HUDEP-2 (cell line): ENCODE measurements around the gene FPGS.

Source experiments
- DNase-seq, 76 experiments: peaks; one replicate each; lab custom pipeline; 2025; ENCODE audit not compliant: unreplicated experiment in 76 of 76; lab: John Stamatoyannopoulos, UW

The FPGS gene

GRCh38 chr9:127810378-127811187 is 7.9 kb downstream of the FPGS start:
- no peak for DNase-seq

GRCh38 chr9:127812011-127812410 is 9.3 kb downstream of the FPGS start:
- DNase-seq = no peak

- DNase-seq = no peak
Measured at GRCh38 chr9:127812936-127813675, 10.4 kb downstream of the FPGS start.

DNA sequence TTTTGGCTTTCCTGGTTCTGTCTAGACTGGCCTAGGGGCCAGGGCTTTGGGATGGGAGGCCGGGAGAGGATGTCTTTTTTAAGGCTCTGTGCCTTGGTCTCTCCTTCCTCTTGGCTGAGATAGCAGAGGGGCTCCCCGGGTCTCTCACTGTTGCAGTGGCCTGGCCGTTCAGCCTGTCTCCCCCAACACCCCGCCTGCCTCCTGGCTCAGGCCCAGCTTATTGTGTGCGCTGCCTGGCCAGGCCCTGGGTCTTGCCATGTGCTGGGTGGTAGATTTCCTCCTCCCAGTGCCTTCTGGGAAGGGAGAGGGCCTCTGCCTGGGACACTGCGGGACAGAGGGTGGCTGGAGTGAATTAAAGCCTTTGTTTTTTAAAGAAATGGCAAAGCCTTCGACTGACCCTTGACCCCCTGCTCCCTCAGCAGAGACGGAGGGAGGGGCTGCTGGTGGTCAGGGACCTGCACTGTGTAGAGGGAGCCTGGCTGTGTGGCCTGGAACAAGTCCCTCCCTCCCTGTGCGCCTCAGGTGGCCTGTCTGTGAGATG is 11.1 kb downstream of the FPGS start:
- DNase-seq = peak in 6 of 76 experiments; percentile 15 to 33 (median 19)

GRCh38 chr9:127814619-127815511 is 12.2 kb downstream of the FPGS start:
- no peak for DNase-seq

DNA sequence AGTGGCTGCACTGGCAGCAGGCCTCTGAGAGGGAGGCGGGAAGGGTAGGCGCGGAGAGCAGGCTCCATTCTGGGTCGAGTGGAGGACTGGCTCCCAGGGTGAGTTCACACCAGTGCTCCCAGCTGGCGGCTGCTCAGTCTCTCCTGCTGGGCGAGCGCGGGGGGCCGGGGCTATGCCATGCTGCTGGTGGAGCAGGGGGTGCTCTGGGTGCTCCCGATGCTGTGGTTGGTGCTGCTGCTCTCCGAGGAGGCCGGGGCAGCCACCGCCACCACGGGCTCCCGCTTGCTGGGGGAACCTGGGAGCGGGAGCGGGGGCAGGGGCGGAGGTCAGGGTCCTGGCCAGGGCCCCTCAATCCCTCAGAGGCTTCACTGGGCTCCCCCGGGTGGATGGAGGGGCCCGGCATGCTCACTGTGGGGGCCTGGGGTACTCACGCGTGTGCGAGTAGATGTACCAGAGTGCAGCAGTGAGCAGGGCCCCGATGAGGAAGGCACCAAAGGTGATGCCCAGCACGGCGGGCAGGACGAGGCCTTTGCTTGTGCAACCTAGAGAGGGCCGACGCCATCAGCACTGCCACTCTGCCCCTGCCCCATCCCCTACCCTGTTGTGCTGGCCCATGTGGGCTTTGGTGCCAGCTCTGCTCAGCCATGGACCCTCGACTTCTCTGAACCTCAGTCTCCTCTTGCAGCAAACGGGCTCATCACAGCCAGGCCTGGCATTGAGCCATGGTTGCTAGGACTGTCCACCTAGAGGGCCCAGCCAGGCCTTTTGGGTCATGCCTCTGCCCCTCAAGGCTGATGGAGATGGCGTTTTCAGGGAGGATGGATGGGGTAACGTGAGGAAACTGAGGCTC is 13.1 kb downstream of the FPGS start:
- no peak for DNase-seq

DNA sequence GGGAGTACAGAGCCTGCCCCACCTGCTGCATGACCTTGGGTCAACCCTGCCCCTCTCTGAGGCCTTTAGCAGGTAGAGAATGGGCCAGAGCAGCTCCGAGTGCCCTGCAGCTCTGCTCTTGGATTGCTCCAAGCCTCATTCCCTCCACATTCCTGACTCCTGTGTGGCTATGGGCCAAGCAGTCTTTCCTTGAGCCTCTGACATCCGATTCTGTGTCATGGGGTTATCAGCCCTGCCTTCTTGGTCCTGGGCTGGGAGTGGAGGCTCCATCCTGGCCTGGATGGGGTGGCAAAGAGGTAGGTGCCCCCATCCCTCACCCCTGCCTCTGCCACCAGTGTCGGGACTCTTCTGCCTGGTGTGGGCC is 13.7 kb downstream of the FPGS start:
- DNase-seq = no peak

DNA sequence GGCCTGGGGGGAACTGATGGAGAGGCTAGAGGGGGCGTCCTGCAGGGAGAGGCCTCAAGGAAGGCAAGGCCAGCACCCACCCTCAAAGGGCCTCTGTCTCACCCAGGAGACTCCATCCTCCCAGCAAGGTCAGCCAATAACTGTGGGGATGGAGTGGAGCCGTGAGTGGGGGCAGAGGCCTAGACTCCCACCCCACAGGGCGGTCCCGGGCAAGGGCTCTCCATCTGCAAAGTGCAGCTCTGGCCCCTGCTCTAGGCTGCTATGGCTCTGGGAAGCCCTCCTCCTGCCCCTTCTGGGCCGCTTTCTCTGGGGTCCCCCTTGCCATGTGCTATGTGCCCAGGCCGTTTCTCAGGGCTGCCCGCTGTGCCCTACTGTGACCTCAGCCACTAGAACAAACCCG is 14.0 kb downstream of the FPGS start:
- DNase-seq = no peak

DNA sequence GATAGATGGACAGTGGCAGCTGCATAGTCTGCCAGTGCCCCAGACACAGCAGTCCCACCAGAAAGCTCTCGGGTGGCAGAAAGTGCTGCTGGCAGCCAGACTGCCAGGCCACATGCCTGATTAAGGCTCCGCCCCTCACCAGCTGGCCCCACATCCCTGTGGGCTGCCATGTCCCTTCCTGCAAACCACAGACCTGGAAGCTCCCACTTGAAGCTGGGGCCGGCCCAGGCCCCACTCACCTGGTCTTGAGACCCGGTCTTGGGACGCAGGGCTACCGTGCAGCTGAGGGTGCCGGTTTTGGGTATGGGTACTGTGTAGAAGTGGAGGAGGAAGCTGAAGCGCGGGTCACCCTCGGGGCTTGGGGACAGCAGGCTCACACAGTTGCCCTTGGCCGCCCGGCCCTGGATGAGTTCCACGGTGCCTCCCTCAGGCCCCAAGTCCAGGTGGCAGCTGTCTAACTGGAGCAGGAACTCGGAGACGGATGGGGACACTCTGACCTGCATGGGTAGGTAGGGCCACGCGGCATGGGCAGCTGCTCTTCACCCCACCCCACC is 15.3 kb downstream of the FPGS start:
- no peak for DNase-seq

- no peak for DNase-seq
Measured at GRCh38 chr9:127818574-127818973, 15.9 kb downstream of the FPGS start.

GRCh38 chr9:127822108-127822507 is 19.4 kb downstream of the FPGS start:
- no peak for DNase-seq

GRCh38 chr9:127825319-127826051 is 22.8 kb downstream of the FPGS start:
- DNase-seq = no peak

DNA sequence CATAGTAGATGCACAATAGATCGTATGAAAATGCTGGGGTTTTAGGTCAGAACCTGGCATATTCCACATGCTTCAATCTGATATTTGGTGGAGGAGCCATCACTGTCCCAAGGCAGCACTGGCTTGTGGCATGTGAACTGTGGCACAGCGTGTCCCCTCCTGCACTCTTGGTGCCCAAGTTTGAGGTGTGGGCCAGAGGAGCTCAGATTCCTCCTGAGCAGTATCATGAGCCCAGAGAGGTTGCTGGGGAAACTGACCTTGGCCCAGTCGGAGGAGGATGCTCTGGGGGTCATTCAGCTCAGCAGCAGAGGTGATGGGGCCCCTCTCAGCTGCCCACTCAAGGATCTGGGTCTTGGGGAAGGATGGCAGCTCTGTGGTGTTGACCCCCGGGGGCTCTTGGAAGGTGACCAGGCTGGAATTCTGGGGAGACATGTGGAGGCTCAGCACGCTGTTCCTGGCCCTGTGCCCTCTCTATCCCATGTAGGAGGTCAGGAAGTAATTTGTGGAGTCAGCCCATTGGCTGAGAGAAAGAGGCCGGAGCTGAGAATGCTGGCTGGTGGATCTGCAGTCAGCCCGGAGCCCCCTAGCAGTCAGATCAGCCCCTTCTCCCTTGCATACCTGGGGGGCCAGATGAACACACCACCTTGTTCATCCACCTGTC is 23.7 kb downstream of the FPGS start:
- DNase-seq = no peak

DNA sequence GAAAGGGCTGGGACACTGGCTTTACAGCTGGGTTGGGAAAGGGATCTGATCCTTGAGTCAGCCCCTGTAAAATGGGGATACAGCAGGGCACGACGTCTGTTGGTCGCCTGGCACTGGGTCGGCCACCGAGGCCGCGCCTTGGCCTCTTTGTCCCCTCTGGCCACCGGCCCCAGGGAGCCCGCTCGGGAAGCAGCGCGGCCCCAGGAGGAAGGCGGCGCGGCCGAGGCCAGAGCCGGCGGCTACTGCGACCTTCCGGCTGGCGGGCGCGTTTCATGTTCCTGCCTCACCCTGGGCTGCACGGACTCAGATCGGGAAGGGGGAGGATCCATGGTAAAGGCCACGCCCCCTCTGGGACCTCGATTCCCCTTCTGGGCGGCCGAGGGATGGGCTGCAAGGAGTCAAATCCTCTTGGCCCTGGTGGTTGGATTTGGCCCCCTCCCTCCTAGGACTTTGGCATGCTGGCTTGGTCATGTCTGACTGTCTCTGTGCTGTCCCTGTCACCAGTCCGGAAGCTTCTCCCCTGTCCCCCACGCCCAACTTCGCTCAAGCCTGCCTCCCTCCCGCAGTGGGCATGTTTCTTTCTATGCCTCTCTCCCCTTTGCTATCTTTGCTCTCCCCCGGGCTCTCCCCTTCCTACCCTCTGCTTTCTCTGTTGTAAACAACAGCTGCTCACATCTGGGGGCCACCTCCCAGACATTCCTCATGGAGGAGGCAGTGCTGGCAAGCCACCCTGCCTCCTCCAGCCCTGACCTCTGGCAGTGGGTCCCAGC is 25.8 kb downstream of the FPGS start:
- no peak for DNase-seq

GRCh38 chr9:127829205-127829906 is 26.7 kb downstream of the FPGS start:
- no peak for DNase-seq

DNA sequence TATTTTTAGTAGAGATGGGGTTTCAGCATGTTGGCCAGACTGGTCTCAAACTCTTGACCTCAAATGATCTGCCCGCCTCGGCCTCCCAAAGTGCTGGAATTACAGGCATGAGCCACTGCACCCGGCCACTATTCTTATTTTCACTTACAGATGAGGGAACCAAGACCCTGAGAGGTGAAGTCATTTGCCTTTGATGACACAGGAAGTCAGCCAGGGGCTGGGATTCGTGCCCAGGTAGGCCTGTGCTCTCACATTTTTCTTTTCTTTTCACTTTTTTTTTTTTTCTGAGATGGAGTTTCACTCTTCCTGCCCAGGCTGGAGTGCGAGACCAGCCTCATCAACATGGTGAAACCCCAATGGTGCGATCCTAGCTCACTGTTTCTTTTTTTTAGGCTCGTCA is 29.6 kb downstream of the FPGS start:
- DNase-seq = no peak

- DNase-seq = no peak
Measured at GRCh38 chr9:127833555-127833954, 30.9 kb downstream of the FPGS start.
